Activated B cell treated with CpG ODN at 0.5 μM for 24 hours (primary cell): ENCODE data around the gene TPM2. TPM values are rescaled to one million over a fixed set of nuclear protein-coding genes. Genes with fewer than 3 reads are reported as not detected.

Source experiments
- ATAC-seq: fragments of 200-7000 bp; cut with Tn5 transposase; one replicate; pipeline ENCODE4 v1.10.0; 2021; ENCODE audit warnings: low read depth, mild to moderate bottlenecking, moderate library complexity
- CTCF ChIA-PET: fragments of 350-600 bp; sonication (Branson Sonifier 250); formaldehyde crosslinking; loops from one replicate; lab custom pipeline; 2021; ENCODE audit warnings: antibody characterized with exemption; lab: Charles Lee
- POLR2A ChIA-PET: fragments of 350-600 bp; sonication (Branson Sonifier 250); formaldehyde crosslinking; loops from one replicate; lab custom pipeline; 2021; ENCODE audit warnings: antibody characterized with exemption; lab: Charles Lee
- DNase-seq: peaks from one replicate; pipeline ENCODE4 v3.0.0; 2022
- H3K27ac Mint-ChIP-seq: one replicate; pipeline ENCODE4 v1.8.0; 2020; ENCODE audit warnings: mixed read lengths
- H3K27me3 Mint-ChIP-seq: one replicate; pipeline ENCODE4 v1.8.0; 2021; ENCODE audit warnings: mixed read lengths
- H3K36me3 Mint-ChIP-seq: one replicate; pipeline ENCODE4 v1.8.0; 2021; ENCODE audit warnings: low read depth, mixed read lengths
- H3K4me1 Mint-ChIP-seq: one replicate; pipeline ENCODE4 v1.8.0; 2021; ENCODE audit warnings: mixed read lengths
- H3K4me3 Mint-ChIP-seq: one replicate; pipeline ENCODE4 v1.8.0; 2020; ENCODE audit warnings: mild to moderate bottlenecking, mixed read lengths
- H3K9me3 Mint-ChIP-seq: one replicate; pipeline ENCODE4 v1.8.0; 2020; ENCODE audit warnings: mixed read lengths
- intact Hi-C: fragments of 100-400 bp; cut with micrococcal nuclease; formaldehyde crosslinking; loops from one replicate; pipeline ENCODE4 v1.15.1; 2024
- total RNA-seq: library from RNA; stranded (reverse); gene quantifications from 2 replicates; pipeline ENCODE4 v1.2.3, GENCODE V29; 2022
- TF ChIP-seq, protein P1 (sequence below): fragments of 200-600 bp; IDR thresholded peaks from one replicate; pipeline ENCODE4 v1.8.0; 2022; ENCODE audit warnings: antibody characterized with exemption, mild to moderate bottlenecking

TPM2 gene
- total RNA-seq, 1 donor from 2014 or later, result 2.0 TPM

DNA sequence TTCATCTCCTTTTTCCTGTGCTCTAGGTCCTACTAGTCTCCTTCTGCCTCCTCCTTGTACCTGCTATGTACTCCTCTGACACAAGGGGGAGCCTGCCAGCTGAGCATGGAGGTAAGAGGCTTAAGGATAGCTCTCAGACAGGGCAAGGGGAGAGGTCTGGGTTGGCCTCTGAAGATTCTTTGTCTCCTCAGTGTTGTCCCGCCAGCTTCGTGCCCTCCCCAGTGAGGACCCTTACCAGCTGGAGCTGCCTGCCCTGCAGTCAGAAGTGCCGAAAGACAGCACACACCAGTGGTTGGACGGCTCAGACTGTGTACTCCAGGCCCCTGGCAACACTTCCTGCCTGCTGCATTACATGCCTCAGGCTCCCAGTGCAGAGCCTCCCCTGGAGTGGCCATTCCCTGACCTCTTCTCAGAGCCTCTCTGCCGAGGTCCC lies 46.5 kb upstream of the TPM2 start:
- Mint-ChIP-seq H3K9me3 (no peaks in the 10 kb centered on the region), H3K36me3 (peaks cover 70% of the 10 kb centered on the region), H3K27me3 (no peaks in the 10 kb centered on the region), H3K27ac (no peak overlapping the region), H3K4me3 (no peak overlapping the region), H3K4me1 (peaks cover 9% of the 10 kb centered on the region)
- DNase-seq (no peak), ATAC-seq (peak; percentile 15)
- TF ChIP-seq, protein P1, sequence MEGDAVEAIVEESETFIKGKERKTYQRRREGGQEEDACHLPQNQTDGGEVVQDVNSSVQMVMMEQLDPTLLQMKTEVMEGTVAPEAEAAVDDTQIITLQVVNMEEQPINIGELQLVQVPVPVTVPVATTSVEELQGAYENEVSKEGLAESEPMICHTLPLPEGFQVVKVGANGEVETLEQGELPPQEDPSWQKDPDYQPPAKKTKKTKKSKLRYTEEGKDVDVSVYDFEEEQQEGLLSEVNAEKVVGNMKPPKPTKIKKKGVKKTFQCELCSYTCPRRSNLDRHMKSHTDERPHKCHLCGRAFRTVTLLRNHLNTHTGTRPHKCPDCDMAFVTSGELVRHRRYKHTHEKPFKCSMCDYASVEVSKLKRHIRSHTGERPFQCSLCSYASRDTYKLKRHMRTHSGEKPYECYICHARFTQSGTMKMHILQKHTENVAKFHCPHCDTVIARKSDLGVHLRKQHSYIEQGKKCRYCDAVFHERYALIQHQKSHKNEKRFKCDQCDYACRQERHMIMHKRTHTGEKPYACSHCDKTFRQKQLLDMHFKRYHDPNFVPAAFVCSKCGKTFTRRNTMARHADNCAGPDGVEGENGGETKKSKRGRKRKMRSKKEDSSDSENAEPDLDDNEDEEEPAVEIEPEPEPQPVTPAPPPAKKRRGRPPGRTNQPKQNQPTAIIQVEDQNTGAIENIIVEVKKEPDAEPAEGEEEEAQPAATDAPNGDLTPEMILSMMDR, result no peak
- CTCF ChIA-PET, result interaction anchor here (0.7 to 2.9 kb wide), 14 partner anchors 9 to 146 kb away, joined by 3 to 51 read pairs (median 4); partner anchors contain the start of genes GBA2, MSMP and RGP1
- POLR2A ChIA-PET, result interaction anchor here (1.0 to 6.6 kb wide), 4 partner anchors 13 to 132 kb away, joined by 3 to 32 read pairs (median 4); partner anchors contain the start of genes GBA2 and RGP1
- intact Hi-C loops, result loop anchor here (1.0 to 10.0 kb wide), 5 partner anchors 13 to 1071 kb away; partner anchors contain the start of genes CCL27, GBA2, NPR2 and RGP1

- H3K27me3 Mint-ChIP-seq, result no peaks in the 10 kb centered on the region
- H3K36me3 Mint-ChIP-seq, result peaks cover 51% of the 10 kb centered on the region
- H3K27ac Mint-ChIP-seq, result no peak overlapping the region
- peaks cover 9% of the 10 kb centered on the region for H3K4me1 Mint-ChIP-seq
- TF ChIP-seq, protein P1, result no peak
- no peaks in the 10 kb centered on the region for H3K9me3 Mint-ChIP-seq
- ATAC-seq, result no peak
- no peak overlapping the region for H3K4me3 Mint-ChIP-seq
- no peak for DNase-seq
- intact Hi-C loops, result loop anchor here (5.0 to 10.0 kb wide), 2 partner anchors 747 to 1069 kb away; partner anchors contain the start of genes CCL27 and DNAJB5
- CTCF ChIA-PET, result interaction anchor here (0.7 to 2.9 kb wide), 7 partner anchors 10 to 148 kb away, joined by 3 to 51 read pairs (median 6); partner anchors contain the start of genes GBA2 and RGP1
- POLR2A ChIA-PET, result interaction anchor here (6.6 kb wide), 1 partner anchor 15 kb away, joined by 32 read pairs; the partner anchor contains the start of genes GBA2 and RGP1
Observed at GRCh38 chr9:35734096-35734495, 44.4 kb upstream of the TPM2 start.

DNA sequence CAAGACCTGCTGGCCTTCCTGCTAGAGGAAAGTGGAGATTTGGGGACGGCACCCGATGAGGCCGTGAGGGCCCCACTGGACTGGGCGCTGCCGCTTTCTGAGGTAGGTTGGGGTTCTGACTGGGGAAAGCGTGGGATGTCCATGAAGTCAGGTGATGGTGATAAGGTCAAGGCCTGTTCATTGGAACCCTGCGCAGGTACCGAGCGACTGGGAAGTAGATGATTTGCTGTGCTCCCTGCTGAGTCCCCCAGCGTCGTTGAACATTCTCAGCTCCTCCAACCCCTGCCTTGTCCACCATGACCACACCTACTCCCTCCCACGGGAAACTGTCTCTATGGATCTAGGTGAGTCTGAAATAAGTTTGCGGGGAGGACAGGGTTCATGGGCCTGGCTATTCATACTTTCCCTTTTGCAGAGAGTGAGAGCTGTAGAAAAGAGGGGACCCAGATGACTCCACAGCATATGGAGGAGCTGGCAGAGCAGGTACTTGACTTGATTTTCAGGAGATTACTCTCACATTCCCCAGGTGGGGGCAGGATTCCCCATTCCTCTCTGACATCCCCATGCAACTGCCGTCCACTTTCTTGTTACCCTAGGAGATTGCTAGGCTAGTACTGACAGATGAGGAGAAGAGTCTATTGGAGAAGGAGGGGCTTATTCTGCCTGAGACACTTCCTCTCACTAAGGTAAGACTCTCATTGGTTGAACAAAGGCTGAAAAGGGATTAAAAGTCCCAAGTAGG lies 43.2 kb upstream of the TPM2 start:
- H3K27ac Mint-ChIP-seq, result peak overlapping the region; percentile 87
- H3K9me3 Mint-ChIP-seq, result no peaks in the 10 kb centered on the region
- H3K4me1 Mint-ChIP-seq, result peaks cover 9% of the 10 kb centered on the region
- POLR2A ChIA-PET, result interaction anchor here (0.7 to 4.1 kb wide), 28 partner anchors 8 to 128 kb away, joined by 3 to 67 read pairs (median 7); partner anchors contain the start of genes ARHGEF39, CCDC107, CD72 and GBA2
- TF ChIP-seq, protein P1, result no peak
- no peaks in the 10 kb centered on the region for H3K27me3 Mint-ChIP-seq
- intact Hi-C loops, result loop anchor here (1.0 to 10.0 kb wide), 15 partner anchors 14 to 1068 kb away; partner anchors contain the start of genes ATOSB, CCDC107, CCL27 and DNAJB5
- H3K4me3 Mint-ChIP-seq, result no peak overlapping the region
- H3K36me3 Mint-ChIP-seq, result peaks cover 40% of the 10 kb centered on the region
- DNase-seq, result no peak
- CTCF ChIA-PET, result interaction anchor here (0.6 to 7.6 kb wide), 7 partner anchors 18 to 129 kb away, joined by 3 to 52 read pairs (median 6); partner anchors contain the start of genes CCDC107, RMRP and TESK1
- no peak for ATAC-seq

DNA sequence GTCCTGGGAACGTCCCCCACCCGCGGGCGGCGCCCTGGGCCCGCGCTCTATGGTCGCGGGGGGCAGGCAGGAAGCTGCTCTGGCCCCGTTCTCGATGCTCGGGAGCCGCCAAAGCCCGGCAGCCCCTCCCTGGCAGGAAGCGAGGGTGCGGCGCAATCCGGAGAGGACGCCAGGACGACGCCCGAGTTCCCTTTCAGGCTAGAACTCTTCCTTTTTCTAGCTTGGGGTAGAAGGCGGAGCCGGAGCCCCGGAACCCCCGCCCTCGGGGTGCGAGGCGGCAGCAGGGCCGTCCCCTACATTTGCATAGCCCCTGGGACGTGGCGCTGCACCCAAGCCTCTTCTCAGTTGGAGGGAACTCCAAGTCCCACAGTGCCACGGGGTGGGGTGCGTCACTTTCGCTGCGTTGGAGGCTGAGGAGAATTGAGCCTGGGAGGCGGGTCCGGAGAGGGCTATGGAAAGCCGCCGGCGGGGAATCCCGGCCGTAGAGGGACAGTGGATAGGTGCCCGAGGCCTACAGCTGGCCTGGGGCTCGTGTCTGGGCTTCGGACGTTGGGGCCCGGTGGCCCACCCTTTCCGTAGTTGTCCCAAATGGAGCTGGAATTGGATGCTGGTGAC lies 42.6 kb upstream of the TPM2 start, which contains the start of the genes CREB3 and TLN1:
CREB3 (plus strand) TSS at position 482 of the 615 bp plus-strand sequence; CDS start at position 589, 107 bp downstream.
TLN1 (minus strand) TSS at position 11 of the 615 bp plus-strand sequence. CDS start 6,501 bp downstream, outside the sequence.
- TF ChIP-seq, protein P1, result no peak
- Mint-ChIP-seq H3K27ac (peak within 1 kb of the TSS; percentile 93), H3K27me3 (no peaks in the 10 kb centered on the region), H3K9me3 (no peaks in the 10 kb centered on the region), H3K36me3 (peaks cover 33% of the 10 kb centered on the region), H3K4me1 (peaks cover 9% of the 10 kb centered on the region), H3K4me3 (peak within 1 kb of the TSS; percentile 32)
- intact Hi-C loops, result loop anchor here (1.0 to 10.0 kb wide), 15 partner anchors 13 to 1067 kb away; partner anchors contain the start of genes ATOSB, CCDC107, CCL27 and DNAJB5
- ChIA-PET POLR2A (interaction anchor here (0.5 to 4.1 kb wide), 31 partner anchors 9 to 1802 kb away, joined by 3 to 67 read pairs (median 7); partner anchors contain the start of genes ARHGEF39, CCDC107, CD72 and GBA2), CTCF (interaction anchor here (0.6 to 7.6 kb wide), 12 partner anchors 19 to 129 kb away, joined by 3 to 52 read pairs (median 6); partner anchors contain the start of genes CCDC107, RMRP and TESK1)
- peak; percentile 86 for ATAC-seq
- DNase-seq, result peak; percentile 94
